BLaER1 treated with 17β-estradiol and CSF1 and Interleukin-3, amounts not matched to agents 10 nM and 100 nM (cell line): ENCODE measurements around the gene RBFOX1.

Experiments used
- H3K27ac ChIP-seq, 11 experiments: shearing (Covaris generic); formaldehyde crosslinking; 2 replicates each; pipeline ENCODE4 v1.8.1; 2022
- H3K27me3 ChIP-seq, 11 experiments: shearing (Covaris generic); formaldehyde crosslinking; 2 replicates each; pipeline ENCODE4 v1.8.1; 2022
- H3K36me3 ChIP-seq, 11 experiments: shearing (Covaris generic); formaldehyde crosslinking; 2 replicates each; pipeline ENCODE4 v1.8.1; 2022
- H3K4me1 ChIP-seq, 10 experiments: shearing (Covaris generic); formaldehyde crosslinking; 2 replicates each; pipeline ENCODE4 v1.8.1; 2022
- H3K4me2 ChIP-seq, 11 experiments: shearing (Covaris generic); formaldehyde crosslinking; 2 replicates each; pipeline ENCODE4 v1.8.1; 2022
- H3K4me3 ChIP-seq, 10 experiments: shearing (Covaris generic); formaldehyde crosslinking; 2 replicates each; pipeline ENCODE4 v1.8.1; 2022
- H3K9ac ChIP-seq, 11 experiments: shearing (Covaris generic); formaldehyde crosslinking; 2 replicates each; pipeline ENCODE4 v1.8.1; 2022
- H3K9me3 ChIP-seq, 11 experiments: shearing (Covaris generic); formaldehyde crosslinking; replicated peaks in 1 of 11; 2 replicates each; pipeline ENCODE4 v1.8.1; 2022
- H4K20me1 ChIP-seq, 11 experiments: shearing (Covaris generic); formaldehyde crosslinking; 2 replicates each; pipeline ENCODE4 v1.8.1; 2022
- Cebpa-rat ChIP-seq, 11 experiments: shearing (Covaris generic); IDR thresholded peaks; 2 replicates each; pipeline ENCODE4 v1.8.1; 2022

The RBFOX1 gene

GRCh38 chr16:7342598-7342997, 10.0 kb downstream of the RBFOX1 start:
- TF ChIP-seq Cebpa-rat (IDR thresholded peaks at IDR 0.05) = no peak
- H3K4me2 ChIP-seq = no peak overlapping the region
- H4K20me1 ChIP-seq = no peaks in the 10 kb centered on the region

GRCh38 chr16:7343243-7343642, 10.6 kb downstream of the RBFOX1 start:
- Histone ChIP-seq H3K4me1 (no peaks in the 10 kb centered on the region), H4K20me1 (no peaks in the 10 kb centered on the region), H3K9ac (no peak overlapping the region), H3K4me3 (no peak overlapping the region), H3K27me3 (no peaks in the 10 kb centered on the region), H3K4me2 (no peak overlapping the region), H3K36me3 (no peaks in the 10 kb centered on the region), H3K9me3 (no peaks in the 10 kb centered on the region), H3K27ac (no peak overlapping the region)
- TF ChIP-seq Cebpa-rat (IDR thresholded peaks at IDR 0.05) = no peak

More at GRCh38 chr16:7342598-7342997, 10.0 kb downstream of the RBFOX1 start:
- Histone ChIP-seq H3K4me3 (no peak overlapping the region), H3K27me3 (no peaks in the 10 kb centered on the region), H3K9me3 (no peaks in the 10 kb centered on the region), H3K36me3 (no peaks in the 10 kb centered on the region), H3K27ac (no peak overlapping the region), H3K4me1 (no peaks in the 10 kb centered on the region), H3K9ac (no peak overlapping the region)

GRCh38 chr16:7344830-7345780, 12.5 kb downstream of the RBFOX1 start:
- H3K4me2 ChIP-seq = no peak overlapping the region
- no peaks in the 10 kb centered on the region for H3K4me1 ChIP-seq
- no peak for TF ChIP-seq Cebpa-rat (IDR thresholded peaks at IDR 0.05)
- no peaks in the 10 kb centered on the region for H3K27me3 ChIP-seq
- no peak overlapping the region for H3K4me3 ChIP-seq
- H3K27ac ChIP-seq = no peak overlapping the region
- no peaks in the 10 kb centered on the region for H3K9me3 ChIP-seq
- no peak overlapping the region for H3K9ac ChIP-seq
- no peaks in the 10 kb centered on the region for H4K20me1 ChIP-seq
- H3K36me3 ChIP-seq = no peaks in the 10 kb centered on the region

- Histone ChIP-seq H3K27ac (no peak overlapping the region), H4K20me1 (no peaks in the 10 kb centered on the region), H3K36me3 (no peaks in the 10 kb centered on the region), H3K4me2 (no peak overlapping the region), H3K4me1 (no peaks in the 10 kb centered on the region), H3K9ac (no peak overlapping the region), H3K4me3 (no peak overlapping the region), H3K9me3 (no peaks in the 10 kb centered on the region), H3K27me3 (no peaks in the 10 kb centered on the region)
- no peak for TF ChIP-seq Cebpa-rat (IDR thresholded peaks at IDR 0.05)
Observed at GRCh38 chr16:7350806-7351205, 18.2 kb downstream of the RBFOX1 start.

GRCh38 chr16:7351610-7352510, 19.2 kb downstream of the RBFOX1 start:
- TF ChIP-seq Cebpa-rat (IDR thresholded peaks at IDR 0.05) = no peak
- no peaks in the 10 kb centered on the region for H3K9me3 ChIP-seq
- no peaks in the 10 kb centered on the region for H3K4me1 ChIP-seq
- no peak overlapping the region for H3K9ac ChIP-seq
- no peaks in the 10 kb centered on the region for H3K27me3 ChIP-seq
- H3K36me3 ChIP-seq = no peaks in the 10 kb centered on the region
- H4K20me1 ChIP-seq = no peaks in the 10 kb centered on the region
- no peak overlapping the region for H3K4me3 ChIP-seq
- H3K4me2 ChIP-seq = no peak overlapping the region
- H3K27ac ChIP-seq = no peak overlapping the region

GRCh38 chr16:7355758-7356157, 23.1 kb downstream of the RBFOX1 start:
- Histone ChIP-seq H3K4me2 (no peak overlapping the region), H4K20me1 (no peaks in the 10 kb centered on the region), H3K4me1 (0 out of 20 replicates have a peak, but pooled peaks cover 0 to 4% (median 0%) of the 10 kb centered on the region in 10 experiments), H3K9me3 (no peaks in the 10 kb centered on the region), H3K27ac (no peak overlapping the region), H3K36me3 (no peaks in the 10 kb centered on the region), H3K27me3 (no peaks in the 10 kb centered on the region), H3K4me3 (no peak overlapping the region), H3K9ac (no peak overlapping the region)
- TF ChIP-seq Cebpa-rat (IDR thresholded peaks at IDR 0.05) = no peak

GRCh38 chr16:7361416-7362129, 28.9 kb downstream of the RBFOX1 start:
- no peaks in the 10 kb centered on the region for H3K36me3 ChIP-seq
- no peaks in the 10 kb centered on the region for H4K20me1 ChIP-seq
- H3K4me1 ChIP-seq = peaks cover 0 to 7% (median 2%) of the 10 kb centered on the region in 10 experiments; a peak in 2 of 20 replicates
- H3K9ac ChIP-seq = no peak overlapping the region
- no peak for TF ChIP-seq Cebpa-rat (IDR thresholded peaks at IDR 0.05)
- no peak overlapping the region for H3K27ac ChIP-seq
- H3K4me2 ChIP-seq = no peak overlapping the region
- no peak overlapping the region for H3K4me3 ChIP-seq
- H3K27me3 ChIP-seq = no peaks in the 10 kb centered on the region
- H3K9me3 ChIP-seq = peaks cover 0 to 9% (median 5%) of the 10 kb centered on the region in 11 experiments; a peak in 9 of 22 replicates

- no peaks in the 10 kb centered on the region for H4K20me1 ChIP-seq
- no peak for TF ChIP-seq Cebpa-rat (IDR thresholded peaks at IDR 0.05)
- no peak overlapping the region for H3K9ac ChIP-seq
- no peaks in the 10 kb centered on the region for H3K27me3 ChIP-seq
- H3K4me3 ChIP-seq = no peak overlapping the region
- H3K27ac ChIP-seq = no peak overlapping the region
- H3K9me3 ChIP-seq = peaks cover 0 to 9% (median 5%) of the 10 kb centered on the region in 11 experiments; a peak in 9 of 22 replicates
- no peak overlapping the region for H3K4me2 ChIP-seq
- peaks cover 0 to 7% (median 2%) of the 10 kb centered on the region in 10 experiments; a peak in 2 of 20 replicates for H3K4me1 ChIP-seq
- no peaks in the 10 kb centered on the region for H3K36me3 ChIP-seq
Observed at GRCh38 chr16:7362231-7362630, 29.6 kb downstream of the RBFOX1 start.
